Measurements from ENCODE around the gene MRPL44.
"Not testable (repeated sequence)": the region's sequence is repeated elsewhere in the genome, so short reads cannot be mapped to it uniquely, and the experiment has no call there.

Gene MRPL44

DNA sequence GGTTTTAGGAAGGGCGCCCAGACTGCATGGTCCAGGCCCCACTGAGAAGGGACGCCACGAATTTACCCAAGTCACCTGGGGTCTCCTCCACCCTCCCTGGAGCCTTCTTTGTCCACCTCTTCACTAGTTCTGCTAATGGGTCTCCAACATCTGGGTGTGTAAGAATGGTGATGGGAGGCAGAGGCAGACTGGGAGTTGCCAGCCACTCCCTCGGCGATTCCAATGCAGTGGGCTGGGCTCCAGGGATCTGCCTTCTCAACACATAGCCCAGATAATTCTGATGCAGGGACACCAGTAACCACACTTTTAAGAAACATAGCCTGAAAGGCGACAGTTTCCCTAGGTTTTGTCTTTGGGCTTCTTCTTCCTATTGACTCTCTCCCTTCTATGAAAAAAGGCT lies 39.1 kb downstream of the MRPL44 start:
- Histone ChIP-seq H3K27ac (no peak overlapping the region), H3K4me3 (no peak overlapping the region)

DNA sequence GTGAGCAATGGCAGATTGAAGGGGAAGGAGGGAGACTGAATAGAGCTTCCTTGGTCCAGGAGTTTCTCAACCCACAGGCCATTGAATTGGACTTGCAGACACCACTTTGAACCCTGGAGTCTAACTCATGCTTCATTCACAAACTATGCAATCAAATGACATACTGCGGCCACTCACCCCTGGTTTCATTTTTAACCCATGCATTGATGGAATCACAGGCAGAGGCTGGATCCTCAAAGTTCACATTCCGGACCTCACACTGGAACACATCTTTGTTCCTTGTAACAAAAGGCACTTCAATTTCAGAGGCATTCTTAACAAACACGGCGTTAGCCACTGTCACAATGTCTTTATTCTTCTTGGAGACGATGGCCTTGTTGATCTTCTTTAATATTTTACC lies 40.7 kb downstream of the MRPL44 start:
- H3K27ac ChIP-seq = no peak overlapping the region
- no peak overlapping the region for H3K4me3 ChIP-seq

DNA sequence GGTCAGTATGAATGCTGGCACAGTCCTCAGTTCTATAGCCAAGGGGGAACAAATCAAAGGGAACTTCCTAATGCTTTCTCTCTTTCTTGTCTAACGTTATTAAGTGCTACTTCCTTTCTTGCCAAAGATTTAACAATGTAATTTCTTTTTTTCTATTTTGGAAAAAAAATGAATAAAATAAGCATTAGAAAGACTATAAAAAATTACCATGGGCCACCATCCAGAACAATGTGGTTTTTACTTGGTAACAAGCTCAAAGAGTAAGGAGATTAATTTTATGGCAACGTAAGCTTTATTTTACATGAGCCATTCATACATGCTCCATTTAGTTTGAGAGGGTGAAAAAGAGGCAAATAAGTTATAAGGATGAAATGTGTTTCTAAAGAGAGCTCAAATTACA lies 41.7 kb downstream of the MRPL44 start:
- Histone ChIP-seq H3K4me3 (no peak overlapping the region), H3K27ac (no peak overlapping the region)

DNA sequence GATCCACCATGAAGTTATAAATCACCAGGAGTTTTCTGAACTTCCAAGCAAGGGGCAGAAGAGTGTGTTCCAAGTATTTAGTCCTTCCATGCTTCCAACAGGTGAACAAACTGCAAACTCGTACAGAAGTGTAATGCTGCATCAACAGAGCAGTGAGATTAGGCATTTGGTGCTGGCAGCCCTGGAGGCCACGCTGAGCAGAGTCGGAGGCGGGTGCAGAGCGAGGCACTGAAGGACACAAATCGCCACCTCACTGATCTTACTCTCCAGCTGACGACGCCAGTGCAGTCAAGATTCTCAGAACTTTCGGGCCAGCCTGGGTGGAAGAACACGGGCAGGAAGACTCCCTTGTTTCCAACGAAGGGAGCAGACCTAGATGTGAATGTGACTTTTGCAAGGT lies 42.6 kb downstream of the MRPL44 start:
- no peak overlapping the region for H3K27ac ChIP-seq
- H3K4me3 ChIP-seq = no peak overlapping the region

DNA sequence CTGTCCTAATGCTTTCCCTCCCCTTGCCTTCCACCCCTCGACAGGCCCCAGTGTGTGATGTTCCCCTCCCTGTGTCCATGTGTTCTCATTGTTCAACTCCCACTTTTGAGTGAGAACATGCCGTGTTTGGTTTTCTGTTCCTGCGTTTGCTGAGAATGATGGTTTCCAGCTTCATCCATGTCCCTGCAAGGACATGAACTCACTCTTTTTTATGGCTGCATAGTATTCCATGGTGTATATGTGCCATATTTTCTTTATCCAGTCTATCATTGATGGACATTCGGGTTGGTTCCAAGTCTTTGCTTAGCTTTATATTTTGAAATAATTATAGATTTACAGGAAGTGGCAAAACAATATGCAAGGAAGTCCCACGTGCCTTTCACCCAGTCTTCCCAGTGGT lies 43.4 kb downstream of the MRPL44 start:
- H3K4me3 ChIP-seq, H3K27ac ChIP-seq: not testable (repeated sequence)

DNA sequence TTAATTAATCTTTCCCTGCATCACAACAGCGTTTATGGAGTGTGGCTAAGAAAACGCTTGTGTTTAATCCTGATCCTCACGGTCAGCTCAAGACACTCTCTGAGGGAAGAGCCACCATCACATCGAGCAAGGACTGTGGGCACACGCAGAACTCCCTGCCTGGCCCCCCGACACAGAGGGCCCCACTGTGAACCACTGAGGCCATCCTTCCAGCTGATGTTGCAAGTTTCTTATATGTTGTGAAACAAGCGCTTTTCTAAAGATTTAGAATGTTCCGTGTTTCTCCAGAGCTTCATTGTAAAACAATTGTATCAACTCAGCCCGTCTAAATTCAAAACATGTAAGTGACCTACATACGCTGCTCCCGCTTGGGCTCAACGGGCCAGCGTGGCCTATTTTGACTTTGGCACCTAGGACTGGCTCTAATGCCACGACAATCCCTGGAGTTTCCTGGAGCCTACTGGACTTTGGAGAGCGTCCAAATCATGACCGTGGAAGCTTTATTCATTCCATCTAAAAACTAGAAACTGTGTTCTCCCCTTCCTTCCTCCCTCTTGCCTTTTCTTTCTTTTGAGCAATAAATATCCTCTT lies 46.9 kb downstream of the MRPL44 start:
- Histone ChIP-seq H3K27ac (no peak overlapping the region), H3K4me3 (no peak overlapping the region)

DNA sequence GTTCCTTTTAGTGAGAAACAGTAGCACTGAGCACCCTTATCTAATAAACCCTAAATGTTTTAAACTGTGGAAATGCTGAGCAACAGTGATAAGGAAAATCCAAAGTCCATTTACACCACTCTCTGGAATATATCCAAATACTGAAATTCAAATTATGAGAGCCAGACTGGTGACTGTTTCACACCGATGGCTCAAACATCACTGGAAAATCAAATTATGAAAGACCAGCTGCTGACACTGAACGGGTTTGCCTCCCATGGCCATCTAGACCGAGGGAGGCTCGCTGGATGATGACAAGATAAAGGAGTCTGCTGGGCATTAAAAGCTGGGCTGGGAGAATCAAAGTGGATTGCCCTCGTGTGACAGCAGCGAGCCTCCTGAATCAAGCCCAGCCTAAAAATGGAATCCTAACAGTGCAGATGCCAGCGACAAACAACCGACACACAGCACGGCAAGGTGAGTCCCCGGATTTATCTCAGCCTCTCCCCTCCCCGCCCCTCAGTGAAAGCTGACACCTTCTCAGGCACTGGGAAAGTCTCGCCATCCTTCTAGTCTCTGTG lies 51.5 kb downstream of the MRPL44 start:
- Histone ChIP-seq H3K27ac (no peak overlapping the region), H3K4me3 (no peak overlapping the region)

GRCh38 chr2:224009605-224010315 lies 52.5 kb downstream of the MRPL44 start:
- no peak overlapping the region for H3K4me3 ChIP-seq
- no peak overlapping the region for H3K27ac ChIP-seq

- H3K4me3 ChIP-seq = no peak overlapping the region
- no peak overlapping the region for H3K27ac ChIP-seq
These were observed 54.6 kb downstream of the MRPL44 start for GRCh38 chr2:224011837-224012236.

DNA sequence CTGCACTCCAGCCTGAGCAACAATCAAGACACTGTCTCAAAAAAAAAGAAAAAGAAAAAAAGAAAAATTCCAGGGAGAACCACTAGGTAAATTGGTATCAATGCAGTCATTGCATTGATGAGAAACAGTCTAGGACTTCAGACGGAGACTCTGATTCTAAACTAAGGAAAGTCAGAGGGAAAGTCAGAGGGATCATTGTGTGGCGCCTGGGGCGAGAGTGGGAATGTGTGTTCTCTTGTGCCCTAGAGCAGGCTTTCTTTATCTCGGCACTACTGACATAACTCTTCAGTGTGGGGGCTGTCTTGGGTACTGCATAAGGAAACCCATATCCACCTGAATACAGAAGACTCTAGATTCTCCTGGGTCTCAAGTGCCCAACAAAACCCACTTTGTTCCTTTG lies 57.1 kb downstream of the MRPL44 start:
- no peak overlapping the region for H3K27ac ChIP-seq
- no peak overlapping the region for H3K4me3 ChIP-seq

DNA sequence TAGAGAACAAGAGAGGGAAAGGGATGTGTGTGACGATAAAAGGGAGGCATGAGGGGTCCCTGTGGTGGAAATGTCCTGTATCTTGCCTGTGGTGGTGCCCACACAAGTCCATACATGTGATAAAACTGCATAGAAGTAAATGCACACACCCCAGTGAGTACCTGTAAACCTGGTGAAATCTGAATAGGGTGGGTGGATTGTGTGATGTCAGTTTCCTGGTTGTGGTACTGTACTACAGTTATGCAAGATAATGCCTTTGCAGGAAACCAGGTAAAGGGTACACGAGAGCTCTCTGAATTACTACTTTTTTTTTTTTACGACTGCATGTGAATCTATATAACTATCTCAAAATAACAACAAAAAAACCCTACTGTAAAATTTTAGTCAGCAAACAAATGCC lies 59.7 kb downstream of the MRPL44 start:
- H3K4me3 ChIP-seq = no peak overlapping the region

More for the DNA sequence above, 59.7 kb downstream of the MRPL44 start:
- H3K27ac ChIP-seq = no peak overlapping the region

Measured in skin epidermis (tissue), 12 donors.